ENCODE measurements around the gene ST6GAL1. TPM values are rescaled to one million over a fixed set of nuclear protein-coding genes. Genes with fewer than 3 reads are reported as not detected.

ST6GAL1 gene
- total and polyA plus RNA-seq, 2 of the 13 experiments (the other 11 are each of a cell fraction or from before 2014, with no cell fraction given): 79.9 to 164 TPM

GRCh38 chr3:187063286-187064121 is 133.2 kb downstream of the ST6GAL1 start:
- H3K4me1 ChIP-seq (ENCODE audit: insufficient read depth, low read length): peaks cover 80% of the 10 kb centered on the region
- no peaks in the 10 kb centered on the region for H3K27me3 ChIP-seq (ENCODE audit: control insufficient read depth in 1 of 2, insufficient read depth in 2 of 2, low read length in 2 of 2)
- peak; percentile 47 for FAIRE-seq
- H3K27ac ChIP-seq (ENCODE audit: extremely low read length, insufficient read depth, low read length): peak overlapping the region; percentile 73
- DNase-seq (ENCODE audit: low spot score): peak; percentile 89
- peaks cover 25 to 67% of the 10 kb centered on the region in 2 experiments for H3K36me3 ChIP-seq (replicated peaks in 1 of 2; ENCODE audit: control insufficient read depth in 1 of 2, insufficient read depth in 2 of 2, low read length in 2 of 2)
- peak overlapping the region; percentile 53 for H3K9ac ChIP-seq (ENCODE audit: insufficient read depth, low read depth, low read length)
- 0 out of 6 replicates have a peak overlapping the region, but pooled peaks of 1 of the 3 experiments have one; percentile 2 for H3K4me3 ChIP-seq (replicated peaks in 1 of 3; ENCODE audit: insufficient read depth in 1 of 3, low read depth in 2 of 3, low read length in 3 of 3)
- no peak overlapping the region for H2AFZ ChIP-seq (ENCODE audit: low read length)
- WGBS (ENCODE audit: low lambda C conversion rate): 64% methylated on average over 6 of the region's 6 CpGs
- ChIA-PET CTCF (ENCODE audit: low intra/inter-chr PET ratio, low total read pairs) (no interaction called here), POLR2A (interaction anchor here (0.7 to 1.5 kb wide), 3 partner anchors 22 to 24 kb away, joined by 3 to 8 read pairs (median 4); no protein-coding TSS in a partner anchor)
- H3K9me3 ChIP-seq (ENCODE audit: low read length): no peaks in the 10 kb centered on the region
- BruUV-seq (replicated peaks): no TSS peak
- peaks cover 36% of the 10 kb centered on the region for H4K20me1 ChIP-seq (ENCODE audit: insufficient read depth, low read length)
- H3K4me2 ChIP-seq (ENCODE audit: low read depth, low read length): peak overlapping the region; percentile 48
- ATAC-seq: peak; percentile 72
- H3K79me2 ChIP-seq (ENCODE audit: insufficient read depth, low read length): peaks cover 48% of the 10 kb centered on the region
- in situ Hi-C loops (cut with HindIII; ENCODE audit: extremely low pct_ligation_motif_present, low pct_unique_long_range_greater_than_20kb): loop anchor here (10.0 kb wide), 1 partner anchor 129 kb away; the partner anchor contains the start of gene ST6GAL1
- intact Hi-C loops (cut with micrococcal nuclease; ENCODE audit: unreplicated experiment): loop anchor here (2.0 to 5.0 kb wide), 2 partner anchors 25 to 131 kb away; partner anchors contain the start of gene ST6GAL1
- TF ChIP-seq BCL6 (CRISPR knock-in tag; IDR thresholded peaks at IDR 0.05) (peak; percentile 49; the same call in 1 of the 2 replicates), TEAD3 (CRISPR knock-in tag; optimal IDR thresholded peaks at IDR 0.05; ENCODE audit: borderline replicate concordance) (peak; percentile 99), STAG1 (CRISPR knock-in tag; IDR thresholded peaks at IDR 0.05) (peak; percentile 43; the same call in 1 of the 2 replicates), TCF7 (IDR thresholded peaks at IDR 0.05; ENCODE audit: low read depth) (peak; percentile 67; the same call in 1 of the 2 replicates), RFXAP (CRISPR knock-in tag; IDR thresholded peaks at IDR 0.05; ENCODE audit: borderline replicate concordance) (0 out of 2 replicates have a peak, but pooled peaks have one; percentile 4), FOXP4 (CRISPR knock-in tag; IDR thresholded peaks at IDR 0.05) (peak; percentile 37), SAP130 (CRISPR knock-in tag; IDR thresholded peaks at IDR 0.05; ENCODE audit: low read depth) (peak; percentile 55; the same call in 1 of the 2 replicates), SKI (IDR thresholded peaks at IDR 0.05; ENCODE audit: partially characterized antibody) (no peak), KIAA2018 (CRISPR knock-in tag; IDR thresholded peaks at IDR 0.05; ENCODE audit: borderline replicate concordance) (no peak), CTCF (CRISPR knock-in tag; IDR thresholded peaks at IDR 0.05) (peak; percentile 33)

Measured in HepG2 (cell line).